Measurements from ENCODE around the gene EEF1A1. TPM values are rescaled to one million over a fixed set of nuclear protein-coding genes. Genes with fewer than 3 reads are reported as not detected.
"Not testable (repeated sequence)": the region's sequence is repeated elsewhere in the genome, so short reads cannot be mapped to it uniquely, and the experiment has no call there.

EEF1A1 gene
- total RNA-seq, 1 donor from 2014 or later, result 25,587 TPM

DNA sequence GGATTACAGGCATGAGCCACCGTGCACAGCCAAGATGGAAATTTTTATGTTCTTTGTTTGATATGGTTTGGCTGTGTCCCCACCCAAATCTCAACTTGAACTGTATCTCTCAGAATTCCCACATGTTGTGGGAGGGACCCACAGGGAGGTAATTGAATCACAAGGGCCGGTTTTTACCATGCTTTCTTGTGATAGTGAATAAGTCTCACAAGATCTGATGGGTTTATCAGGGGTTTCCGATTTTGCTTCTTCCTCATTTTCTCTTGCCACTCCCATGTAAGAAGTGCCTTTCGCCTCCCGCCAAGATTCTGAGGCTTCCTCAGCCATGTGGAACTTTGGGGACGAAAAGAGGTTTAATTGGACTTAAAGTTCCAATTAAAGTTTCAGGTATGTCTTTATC, 14.6 kb downstream of the EEF1A1 start:
- no peak overlapping the region for H3K9ac ChIP-seq (ENCODE audit: low read depth in 1 of 3, low read length in 3 of 3)
- no peak overlapping the region for H3K27ac ChIP-seq (ENCODE audit: low read depth, low read length)
- H3K36me3 ChIP-seq (ENCODE audit: control insufficient read depth in 3 of 3, insufficient read depth in 3 of 3, low read length in 3 of 3), result peaks cover 3 to 19% (median 12%) of the 10 kb centered on the region in 3 donors
- no peaks in the 10 kb centered on the region for H3K4me1 ChIP-seq (ENCODE audit: control insufficient read depth in 3 of 3, insufficient read depth in 3 of 3, low read length in 3 of 3)
- no peaks in the 10 kb centered on the region for H3K27me3 ChIP-seq (ENCODE audit: control insufficient read depth in 3 of 3, insufficient read depth in 3 of 3, low read length in 3 of 3)
- H3K4me3 ChIP-seq (ENCODE audit: low read length in 3 of 3), result no peak overlapping the region
- H3K9me3 ChIP-seq (ENCODE audit: control insufficient read depth in 3 of 3, low read length in 3 of 3), result no peaks in the 10 kb centered on the region

- not testable (repeated sequence) for H3K9ac ChIP-seq (ENCODE audit: low read depth in 1 of 3, low read length in 3 of 3); H3K9me3 ChIP-seq (ENCODE audit: control insufficient read depth in 3 of 3, low read length in 3 of 3); H3K4me1 ChIP-seq (ENCODE audit: control insufficient read depth in 3 of 3, insufficient read depth in 3 of 3, low read length in 3 of 3); H3K27me3 ChIP-seq (ENCODE audit: control insufficient read depth in 3 of 3, insufficient read depth in 3 of 3, low read length in 3 of 3); H3K4me3 ChIP-seq (ENCODE audit: low read length in 3 of 3); H3K27ac ChIP-seq (ENCODE audit: low read depth, low read length)
- H3K36me3 ChIP-seq (ENCODE audit: control insufficient read depth in 3 of 3, insufficient read depth in 3 of 3, low read length in 3 of 3), result peaks cover 3 to 24% (median 17%) of the 10 kb centered on the region in 3 donors
These were observed 15.1 kb downstream of the EEF1A1 start for GRCh38 chr6:73505705-73506104.

DNA sequence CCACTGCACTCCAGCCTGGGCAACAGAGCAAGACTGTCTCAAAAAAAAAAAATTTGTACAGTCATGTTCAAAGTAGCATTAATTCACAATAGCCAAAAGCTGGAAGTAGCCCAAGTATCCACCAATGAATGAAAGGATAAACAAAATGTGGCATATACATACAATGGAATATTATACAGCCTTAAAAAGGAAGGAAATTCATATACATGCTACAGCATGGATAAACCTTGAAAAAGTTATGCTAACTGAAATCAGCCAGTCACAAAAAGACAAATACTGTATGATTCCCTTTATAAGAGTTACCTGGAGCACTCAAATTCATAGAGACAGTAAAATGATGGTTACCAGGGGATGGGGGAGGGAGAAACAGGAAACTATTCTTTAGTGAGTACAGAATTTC, 15.7 kb downstream of the EEF1A1 start:
- Histone ChIP-seq H3K9me3 (ENCODE audit: control insufficient read depth in 3 of 3, low read length in 3 of 3) (no peaks in the 10 kb centered on the region), H3K27ac (ENCODE audit: low read depth, low read length) (no peak overlapping the region), H3K4me1 (ENCODE audit: control insufficient read depth in 3 of 3, insufficient read depth in 3 of 3, low read length in 3 of 3) (no peaks in the 10 kb centered on the region), H3K4me3 (ENCODE audit: low read length in 3 of 3) (no peak overlapping the region), H3K27me3 (ENCODE audit: control insufficient read depth in 3 of 3, insufficient read depth in 3 of 3, low read length in 3 of 3) (no peaks in the 10 kb centered on the region), H3K36me3 (ENCODE audit: control insufficient read depth in 3 of 3, insufficient read depth in 3 of 3, low read length in 3 of 3) (peaks cover 3 to 29% (median 22%) of the 10 kb centered on the region in 3 donors), H3K9ac (ENCODE audit: low read depth in 1 of 3, low read length in 3 of 3) (no peak overlapping the region)

DNA sequence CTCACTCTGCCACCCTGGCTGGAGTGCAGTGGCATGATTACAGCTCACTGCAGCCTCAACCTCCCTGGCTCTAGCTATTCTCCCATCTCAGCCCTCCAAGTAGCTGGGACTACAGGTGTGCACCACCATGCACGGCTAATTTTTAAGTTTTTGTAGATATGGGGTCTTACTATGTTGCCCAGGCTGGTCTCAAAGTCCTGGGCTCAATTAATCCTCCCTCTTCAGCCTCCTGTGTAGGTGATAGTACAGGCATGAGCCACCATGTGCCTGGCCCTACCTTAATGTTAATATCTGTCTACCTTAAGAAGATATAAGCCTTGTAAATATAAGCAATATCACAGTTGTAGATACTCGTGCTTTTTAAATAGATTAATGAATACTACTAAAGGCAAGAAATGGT, 16.7 kb downstream of the EEF1A1 start:
- Histone ChIP-seq H3K9me3 (ENCODE audit: control insufficient read depth in 3 of 3, low read length in 3 of 3) (no peaks in the 10 kb centered on the region), H3K9ac (ENCODE audit: low read depth in 1 of 3, low read length in 3 of 3) (no peak overlapping the region), H3K4me3 (ENCODE audit: low read length in 3 of 3) (no peak overlapping the region), H3K36me3 (ENCODE audit: control insufficient read depth in 3 of 3, insufficient read depth in 3 of 3, low read length in 3 of 3) (peaks cover 6 to 37% (median 30%) of the 10 kb centered on the region in 3 donors), H3K27me3 (ENCODE audit: control insufficient read depth in 3 of 3, insufficient read depth in 3 of 3, low read length in 3 of 3) (no peaks in the 10 kb centered on the region), H3K27ac (ENCODE audit: low read depth, low read length) (no peak overlapping the region), H3K4me1 (ENCODE audit: control insufficient read depth in 3 of 3, insufficient read depth in 3 of 3, low read length in 3 of 3) (no peaks in the 10 kb centered on the region)

DNA sequence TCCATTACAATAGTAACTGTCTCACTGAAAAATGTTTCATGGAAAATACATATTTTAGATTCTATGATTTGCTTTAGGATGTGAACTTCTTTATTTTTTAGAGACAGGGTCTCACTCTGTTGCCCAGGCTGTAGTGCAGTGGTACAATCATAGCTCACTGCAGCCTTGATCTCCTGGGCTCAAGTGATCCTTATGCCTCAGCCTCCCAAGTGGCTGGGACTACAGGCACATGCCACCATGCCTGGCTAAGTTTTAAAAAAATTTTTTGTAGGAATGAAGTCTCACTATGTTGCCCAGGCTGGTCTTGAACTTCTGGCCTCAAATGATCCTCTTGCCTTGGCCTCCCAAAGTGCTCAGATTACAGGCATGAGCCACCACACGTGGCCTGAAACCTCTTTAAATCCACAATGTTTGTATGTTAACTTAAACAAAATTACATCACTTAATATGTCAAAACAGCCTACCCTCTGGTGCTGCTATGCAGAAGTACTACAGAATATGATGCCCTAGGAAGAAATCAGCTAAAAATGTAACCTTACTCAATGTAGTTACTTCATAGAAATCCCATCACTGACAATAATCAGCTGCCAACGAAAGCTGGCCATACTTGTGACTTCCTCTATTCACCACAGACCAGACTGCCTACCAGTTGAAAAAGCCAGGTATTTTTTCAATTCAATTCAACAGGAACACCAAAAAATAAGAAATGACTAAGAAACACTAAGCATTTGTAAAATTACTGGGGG, 17.6 kb downstream of the EEF1A1 start:
- Histone ChIP-seq H3K9me3 (ENCODE audit: control insufficient read depth in 3 of 3, low read length in 3 of 3) (no peaks in the 10 kb centered on the region), H3K36me3 (ENCODE audit: control insufficient read depth in 3 of 3, insufficient read depth in 3 of 3, low read length in 3 of 3) (peaks cover 9 to 41% (median 34%) of the 10 kb centered on the region in 3 donors), H3K27me3 (ENCODE audit: control insufficient read depth in 3 of 3, insufficient read depth in 3 of 3, low read length in 3 of 3) (no peaks in the 10 kb centered on the region), H3K4me1 (ENCODE audit: control insufficient read depth in 3 of 3, insufficient read depth in 3 of 3, low read length in 3 of 3) (no peaks in the 10 kb centered on the region), H3K27ac (ENCODE audit: low read depth, low read length) (no peak overlapping the region), H3K9ac (ENCODE audit: low read depth in 1 of 3, low read length in 3 of 3) (no peak overlapping the region), H3K4me3 (ENCODE audit: low read length in 3 of 3) (no peak overlapping the region)

GRCh38 chr6:73497915-73498314, 22.9 kb downstream of the EEF1A1 start:
- H3K9me3 ChIP-seq (ENCODE audit: control insufficient read depth in 3 of 3, low read length in 3 of 3), result no peaks in the 10 kb centered on the region
- no peak overlapping the region for H3K4me3 ChIP-seq (ENCODE audit: low read length in 3 of 3)
- H3K27me3 ChIP-seq (ENCODE audit: control insufficient read depth in 3 of 3, insufficient read depth in 3 of 3, low read length in 3 of 3), result no peaks in the 10 kb centered on the region
- H3K4me1 ChIP-seq (ENCODE audit: control insufficient read depth in 3 of 3, insufficient read depth in 3 of 3, low read length in 3 of 3), result no peaks in the 10 kb centered on the region
- peaks cover 17 to 51% (median 41%) of the 10 kb centered on the region in 3 donors for H3K36me3 ChIP-seq (ENCODE audit: control insufficient read depth in 3 of 3, insufficient read depth in 3 of 3, low read length in 3 of 3)
- H3K9ac ChIP-seq (ENCODE audit: low read depth in 1 of 3, low read length in 3 of 3), result no peak overlapping the region
- H3K27ac ChIP-seq (ENCODE audit: low read depth, low read length), result no peak overlapping the region

GRCh38 chr6:73491377-73491776, 29.5 kb downstream of the EEF1A1 start:
- H3K9me3 ChIP-seq (ENCODE audit: control insufficient read depth in 3 of 3, low read length in 3 of 3), result no peaks in the 10 kb centered on the region

GRCh38 chr6:73487473-73487872, 33.4 kb downstream of the EEF1A1 start:
- Histone ChIP-seq H3K4me3 (ENCODE audit: low read length in 3 of 3) (no peak overlapping the region), H3K9me3 (ENCODE audit: control insufficient read depth in 3 of 3, low read length in 3 of 3) (no peaks in the 10 kb centered on the region), H3K27ac (ENCODE audit: low read depth, low read length) (no peak overlapping the region), H3K9ac (ENCODE audit: low read depth in 1 of 3, low read length in 3 of 3) (no peak overlapping the region), H3K36me3 (ENCODE audit: control insufficient read depth in 3 of 3, insufficient read depth in 3 of 3, low read length in 3 of 3) (peaks cover 19 to 48% (median 48%) of the 10 kb centered on the region in 3 donors), H3K4me1 (ENCODE audit: control insufficient read depth in 3 of 3, insufficient read depth in 3 of 3, low read length in 3 of 3) (no peaks in the 10 kb centered on the region), H3K27me3 (ENCODE audit: control insufficient read depth in 3 of 3, insufficient read depth in 3 of 3, low read length in 3 of 3) (no peaks in the 10 kb centered on the region)

More at GRCh38 chr6:73491377-73491776, 29.5 kb downstream of the EEF1A1 start:
- H3K27me3 ChIP-seq (ENCODE audit: control insufficient read depth in 3 of 3, insufficient read depth in 3 of 3, low read length in 3 of 3), result no peaks in the 10 kb centered on the region
- H3K4me1 ChIP-seq (ENCODE audit: control insufficient read depth in 3 of 3, insufficient read depth in 3 of 3, low read length in 3 of 3), result no peaks in the 10 kb centered on the region
- H3K36me3 ChIP-seq (ENCODE audit: control insufficient read depth in 3 of 3, insufficient read depth in 3 of 3, low read length in 3 of 3), result peaks cover 18 to 45% (median 32%) of the 10 kb centered on the region in 3 donors
- H3K27ac ChIP-seq (ENCODE audit: low read depth, low read length), result no peak overlapping the region
- H3K9ac ChIP-seq (ENCODE audit: low read depth in 1 of 3, low read length in 3 of 3), result no peak overlapping the region
- no peak overlapping the region for H3K4me3 ChIP-seq (ENCODE audit: low read length in 3 of 3)

DNA sequence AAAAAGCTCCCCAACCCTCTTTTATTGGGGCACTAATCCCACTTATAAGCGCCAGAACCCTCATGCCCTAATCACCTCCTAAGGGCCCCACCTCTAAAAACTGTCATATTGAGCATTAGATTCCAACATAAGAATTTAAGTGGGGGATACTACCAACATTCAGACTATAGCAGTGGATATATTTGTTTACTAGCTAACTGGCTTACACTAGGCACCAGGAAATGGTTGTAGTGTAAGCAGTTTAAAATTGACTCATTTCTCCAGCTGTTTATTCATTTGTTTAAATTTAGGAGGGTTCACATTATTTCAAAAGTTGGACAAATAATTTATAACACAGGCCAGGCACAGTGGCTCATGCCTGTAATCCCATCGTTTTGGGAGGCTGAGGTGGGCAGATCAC, 36.4 kb downstream of the EEF1A1 start:
- H3K36me3 ChIP-seq (ENCODE audit: control insufficient read depth in 3 of 3, insufficient read depth in 3 of 3, low read length in 3 of 3), result peaks cover 35 to 70% (median 67%) of the 10 kb centered on the region in 3 donors
- no peak overlapping the region for H3K9ac ChIP-seq (ENCODE audit: low read depth in 1 of 3, low read length in 3 of 3)
- no peaks in the 10 kb centered on the region for H3K27me3 ChIP-seq (ENCODE audit: control insufficient read depth in 3 of 3, insufficient read depth in 3 of 3, low read length in 3 of 3)
- H3K9me3 ChIP-seq (ENCODE audit: control insufficient read depth in 3 of 3, low read length in 3 of 3), result no peaks in the 10 kb centered on the region
- H3K27ac ChIP-seq (ENCODE audit: low read depth, low read length), result no peak overlapping the region
- no peak overlapping the region for H3K4me3 ChIP-seq (ENCODE audit: low read length in 3 of 3)
- H3K4me1 ChIP-seq (ENCODE audit: control insufficient read depth in 3 of 3, insufficient read depth in 3 of 3, low read length in 3 of 3), result no peaks in the 10 kb centered on the region

DNA sequence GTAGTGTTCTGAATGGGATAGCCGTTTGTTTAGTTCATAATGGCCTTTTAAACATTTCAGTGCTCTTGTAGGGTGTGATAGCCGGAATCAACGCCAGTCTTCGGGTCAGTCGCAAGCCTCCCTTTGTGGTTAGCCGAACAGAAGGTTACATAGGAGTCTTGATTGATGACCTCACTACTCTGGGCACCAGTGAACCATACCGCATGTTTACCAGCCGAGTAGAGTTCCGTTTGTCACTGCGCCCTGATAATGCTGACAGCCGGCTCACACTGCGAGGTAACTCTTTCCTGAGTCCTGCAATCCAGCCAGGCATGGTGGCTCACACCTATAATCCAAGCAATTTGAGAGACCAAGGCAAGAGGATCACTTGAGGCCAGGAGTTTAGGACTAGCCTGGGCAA, 38.9 kb downstream of the EEF1A1 start:
- H3K4me1 ChIP-seq (ENCODE audit: control insufficient read depth in 3 of 3, insufficient read depth in 3 of 3, low read length in 3 of 3), result no peaks in the 10 kb centered on the region
- H3K36me3 ChIP-seq (ENCODE audit: control insufficient read depth in 3 of 3, insufficient read depth in 3 of 3, low read length in 3 of 3), result peaks cover 39 to 56% (median 51%) of the 10 kb centered on the region in 3 donors
- no peak overlapping the region for H3K4me3 ChIP-seq (ENCODE audit: low read length in 3 of 3)
- H3K9me3 ChIP-seq (ENCODE audit: control insufficient read depth in 3 of 3, low read length in 3 of 3), result no peaks in the 10 kb centered on the region
- no peak overlapping the region for H3K27ac ChIP-seq (ENCODE audit: low read depth, low read length)
- H3K9ac ChIP-seq (ENCODE audit: low read depth in 1 of 3, low read length in 3 of 3), result no peak overlapping the region
- H3K27me3 ChIP-seq (ENCODE audit: control insufficient read depth in 3 of 3, insufficient read depth in 3 of 3, low read length in 3 of 3), result no peaks in the 10 kb centered on the region
